Aorta (tissue), 5 donors: ENCODE measurements around the gene DNAJC22. TPM values are rescaled to one million over a fixed set of nuclear protein-coding genes. Genes with fewer than 3 reads are reported as not detected.

Source experiments
- ATAC-seq: fragments of 200-7000 bp; cut with Tn5 transposase; one replicate; pipeline ENCODE4 v1.9.1; 2022; ENCODE audit warnings: moderate library complexity; ENCODE audit not compliant: low FRiP score
- DNase-seq, 2 donors: peaks; one replicate each; pipeline ENCODE4 v3.0.0-alpha.2; 2020
- H3K27ac ChIP-seq, 2 donors: one replicate each; pipeline ENCODE4 v1.5.1; 2013; ENCODE audit warnings: low read length in 2 of 2, mild to moderate bottlenecking in 2 of 2, moderate library complexity in 2 of 2, control low read depth in 1 of 2, inconsistent platforms in 1 of 2, low read depth in 1 of 2
- H3K27me3 ChIP-seq, 2 donors: one replicate each; pipeline ENCODE4 v1.6.1; 2013; ENCODE audit warnings: control low read depth in 1 of 2, low read length in 1 of 2, mild to moderate bottlenecking in 1 of 2, moderate library complexity in 1 of 2; ENCODE audit not compliant: insufficient read depth in 2 of 2, control insufficient read depth in 1 of 2
- H3K36me3 ChIP-seq, 2 donors: one replicate each; pipeline ENCODE4 v1.6.1; 2013; ENCODE audit warnings: control low read depth in 1 of 2, low read length in 1 of 2, mild to moderate bottlenecking in 1 of 2; ENCODE audit not compliant: insufficient read depth in 2 of 2, control insufficient read depth in 1 of 2
- H3K4me1 ChIP-seq, 2 donors: one replicate each; pipeline ENCODE4 v1.6.1; 2013; ENCODE audit warnings: low read length in 2 of 2, control low read depth in 1 of 2, mild to moderate bottlenecking in 1 of 2, moderate library complexity in 1 of 2; ENCODE audit not compliant: insufficient read depth in 2 of 2, control insufficient read depth in 1 of 2
- H3K4me3 ChIP-seq, 2 donors: one replicate each; pipeline ENCODE4 v1.5.1; 2013; ENCODE audit warnings: low read length in 2 of 2, control low read depth in 1 of 2, mild to moderate bottlenecking in 1 of 2
- H3K9me3 ChIP-seq: one replicate; pipeline ENCODE4 v1.6.1; 2013; ENCODE audit warnings: mild to moderate bottlenecking, low read length; ENCODE audit not compliant: control insufficient read depth
- WGBS, 2 donors: extraction: QIAGEN DNeasy Blood & Tissue Kit; methylation state at CpG; one replicate each; pipeline ENCODE4 v1.1.7; 2013; 5-methylcytosine and 5-hydroxymethylcytosine counted together
- intact Hi-C, 2 donors: fragments of 100-400 bp; cut with DNase I; formaldehyde crosslinking; loops; one replicate each; pipeline versions ENCODE4 v1.14.2 to v1.15.0; 2022
- polyA plus RNA-seq, 2 donors: library from polyadenylated mRNA; stranded (reverse); fragments of 200-250 nt; gene quantifications; one replicate each; pipeline ENCODE4 v1.2.3, GENCODE V29; 2013
- total RNA-seq, 2 donors: library from RNA; stranded (reverse); fragmentation: NEBNext Ultra II Directional; extraction: Animal tissue kit (Norgen Biotek cat#: 25700); gene quantifications; one replicate each; pipeline ENCODE4 v1.2.1, GENCODE V29; 2021
- donor health status: healthy with polysubstance abuse.
- donor health status: Bipolar disorder and iron deficiency.
- donor health status: DM: no; HTN: no; CAD: no.
- donor health status: DM: no; HTN: no; CAD: no.
- donor health status: DM: yes; HTN: yes; CAD: no.

The DNAJC22 gene
- total and polyA plus RNA-seq, 4 donors = 0.24 to 1.2 (median 0.50) TPM; not detected in 1

- no peak for ATAC-seq
- intact Hi-C loops = no loop called here
- Histone ChIP-seq H3K4me1 (no peaks in the 10 kb centered on the region), H3K27ac (no peak overlapping the region), H3K27me3 (no peaks in the 10 kb centered on the region), H3K36me3 (no peaks in the 10 kb centered on the region), H3K9me3 (no peaks in the 10 kb centered on the region), H3K4me3 (no peak overlapping the region)
- WGBS, 2 donors = 79 to 88% methylated on average over 6 of the region's 6 CpGs
- DNase-seq = no peak
Observed at GRCh38 chr12:49340095-49340870, 6.4 kb upstream of the DNAJC22 start.

- H3K27ac ChIP-seq = no peak overlapping the region
- H3K4me1 ChIP-seq = no peaks in the 10 kb centered on the region
- H3K9me3 ChIP-seq = no peaks in the 10 kb centered on the region
- H3K4me3 ChIP-seq = no peak overlapping the region
- H3K27me3 ChIP-seq = no peaks in the 10 kb centered on the region
- ATAC-seq = no peak
- peak in 1 of 2 donors; percentile 41 for DNase-seq
- WGBS, 2 donors = 75 to 79% methylated on average over 14 of the region's 14 CpGs
- no peaks in the 10 kb centered on the region for H3K36me3 ChIP-seq
- intact Hi-C loops = no loop called here
Observed at GRCh38 chr12:49340971-49341776, 5.5 kb upstream of the DNAJC22 start.

GRCh38 chr12:49341777-49342065 is 5.0 kb upstream of the DNAJC22 start:
- 83 to 88% methylated on average over 21 of the region's 21 CpGs for WGBS, 2 donors
- DNase-seq (no peak), ATAC-seq (no peak)
- Histone ChIP-seq H3K27me3 (no peaks in the 10 kb centered on the region), H3K36me3 (no peaks in the 10 kb centered on the region), H3K4me1 (no peaks in the 10 kb centered on the region), H3K27ac (no peak overlapping the region), H3K4me3 (no peak overlapping the region), H3K9me3 (no peaks in the 10 kb centered on the region)
- intact Hi-C loops = no loop called here

GRCh38 chr12:49342066-49342913 is 4.4 kb upstream of the DNAJC22 start:
- intact Hi-C loops = no loop called here
- Histone ChIP-seq H3K36me3 (no peaks in the 10 kb centered on the region), H3K9me3 (no peaks in the 10 kb centered on the region), H3K4me3 (no peak overlapping the region), H3K27ac (no peak overlapping the region), H3K4me1 (no peaks in the 10 kb centered on the region), H3K27me3 (no peaks in the 10 kb centered on the region)
- ATAC-seq (peak; percentile 66), DNase-seq (peak; percentile 85 to 91)
- 7 to 8% methylated on average over 53 to 58 of the region's 58 CpGs for WGBS, 2 donors

- H3K4me3 ChIP-seq = no peak overlapping the region
- no peaks in the 10 kb centered on the region for H3K9me3 ChIP-seq
- H3K27ac ChIP-seq = no peak overlapping the region
- 8% methylated on average over 33 of the region's 33 CpGs for WGBS, 2 donors
- intact Hi-C loops = no loop called here
- no peaks in the 10 kb centered on the region for H3K4me1 ChIP-seq
- no peaks in the 10 kb centered on the region for H3K27me3 ChIP-seq
- H3K36me3 ChIP-seq = no peaks in the 10 kb centered on the region
- ATAC-seq (no peak), DNase-seq (peak in 1 of 2 donors; percentile 62)
Observed at GRCh38 chr12:49342914-49343731, 3.6 kb upstream of the DNAJC22 start.

- Histone ChIP-seq H3K4me1 (no peaks in the 10 kb centered on the region), H3K27me3 (no peaks in the 10 kb centered on the region), H3K9me3 (no peaks in the 10 kb centered on the region), H3K27ac (no peak overlapping the region), H3K4me3 (no peak overlapping the region), H3K36me3 (no peaks in the 10 kb centered on the region)
- no peak for DNase-seq
- ATAC-seq = no peak
- intact Hi-C loops = no loop called here
- WGBS, 2 donors = 38 to 43% methylated on average over 15 of the region's 15 CpGs
Observed at GRCh38 chr12:49344486-49345050, 2.1 kb upstream of the DNAJC22 start.

GRCh38 chr12:49345051-49345824 is 1.4 kb upstream of the DNAJC22 start:
- Histone ChIP-seq H3K36me3 (no peaks in the 10 kb centered on the region), H3K27me3 (no peaks in the 10 kb centered on the region), H3K27ac (no peak overlapping the region), H3K9me3 (no peaks in the 10 kb centered on the region), H3K4me1 (no peaks in the 10 kb centered on the region), H3K4me3 (peak overlapping the region; percentile 22 to 31)
- 1 to 2% methylated on average over 59 to 70 of the region's 70 CpGs for WGBS, 2 donors
- DNase-seq = no peak
- intact Hi-C loops = no loop called here
- ATAC-seq = no peak
